ENCODE data around the gene AUTS2.

AUTS2 gene

GRCh38 chr7:69598081-69598486 is at the start of gene AUTS2:
AUTS2 (plus strand) TSS chr7:69598475; CDS start chr7:69599654, 1,179 bp downstream.
- peak; percentile 91 for DNase-seq

- DNase-seq: no peak
Observed at GRCh38 chr7:69550991-69551390, 47.3 kb upstream of the AUTS2 start.

- DNase-seq: no peak
Observed at GRCh38 chr7:69553190-69553589, 45.1 kb upstream of the AUTS2 start.

- no peak for DNase-seq
Observed at GRCh38 chr7:69561266-69561960, 36.9 kb upstream of the AUTS2 start.

- peak; percentile 79 for DNase-seq
Observed at GRCh38 chr7:69564454-69565417, 33.5 kb upstream of the AUTS2 start.

- no peak for DNase-seq
Observed at GRCh38 chr7:69567800-69568199, 30.5 kb upstream of the AUTS2 start.

- DNase-seq: no peak
Observed at GRCh38 chr7:69568266-69568665, 30.0 kb upstream of the AUTS2 start.

- DNase-seq: no peak
Observed at GRCh38 chr7:69575651-69576050, 22.6 kb upstream of the AUTS2 start.

GRCh38 chr7:69577221-69577620 is 21.1 kb upstream of the AUTS2 start:
- peak; percentile 31 for DNase-seq

- no peak for DNase-seq
Observed at GRCh38 chr7:69585169-69585568, 13.1 kb upstream of the AUTS2 start.

GRCh38 chr7:69586321-69586720 is 12.0 kb upstream of the AUTS2 start:
- DNase-seq: no peak

GRCh38 chr7:69588773-69589172 is 9.5 kb upstream of the AUTS2 start:
- peak; percentile 85 for DNase-seq

- DNase-seq: no peak
Observed at GRCh38 chr7:69591805-69592204, 6.5 kb upstream of the AUTS2 start.

- DNase-seq: no peak
Observed at GRCh38 chr7:69593511-69593910, 4.8 kb upstream of the AUTS2 start.

GRCh38 chr7:69595415-69595814 is 2.9 kb upstream of the AUTS2 start:
- DNase-seq: no peak

GRCh38 chr7:69596056-69596455 is 2.2 kb upstream of the AUTS2 start:
- DNase-seq: no peak

- no peak for DNase-seq
Observed at GRCh38 chr7:69596723-69597277, 1.5 kb upstream of the AUTS2 start.

- DNase-seq: no peak
Observed at GRCh38 chr7:69597278-69598076, 798 bp upstream of the AUTS2 start.

- no peak for DNase-seq
Observed at GRCh38 chr7:69598487-69599285, 411 bp downstream of the AUTS2 start.

- no peak for DNase-seq
Observed at GRCh38 chr7:69599286-69599954, 1.1 kb downstream of the AUTS2 start.

- no peak for DNase-seq
Observed at GRCh38 chr7:69599955-69600709, 1.9 kb downstream of the AUTS2 start.
